Mesenchymal stem cell (in vitro differentiated cells and primary cell): ENCODE data around the gene DGKZ.

Experiments used
- DNase-seq: peaks from one replicate; pipeline ENCODE4 v3.0.0-alpha.2; 2013
- H2AFZ ChIP-seq: one replicate; pipeline ENCODE4 v1.6.1; 2013; ENCODE audit warnings: low read depth, mild to moderate bottlenecking, control low read depth, inconsistent platforms, low read length, moderate library complexity
- H2AK5ac ChIP-seq: 2 replicates; pipeline ENCODE4 v1.6.1; 2013; ENCODE audit warnings: low read length, moderate library complexity, mild to moderate bottlenecking, inconsistent platforms; ENCODE audit not compliant: severe bottlenecking
- H2BK120ac ChIP-seq: one replicate; pipeline ENCODE4 v1.6.1; 2013; ENCODE audit warnings: low read depth, mild to moderate bottlenecking, inconsistent platforms, low read length, moderate library complexity
- H2BK12ac ChIP-seq, 2 experiments: one replicate each; pipeline ENCODE4 v1.6.1; 2013; ENCODE audit warnings: inconsistent platforms in 2 of 2, low read length in 2 of 2, mild to moderate bottlenecking in 2 of 2, moderate library complexity in 2 of 2, control low read depth in 1 of 2
- H2BK15ac ChIP-seq: one replicate; pipeline ENCODE4 v1.6.1; 2013; ENCODE audit warnings: mild to moderate bottlenecking, low read depth, inconsistent platforms; ENCODE audit not compliant: poor library complexity, severe bottlenecking
- H2BK5ac ChIP-seq: 2 replicates; pipeline ENCODE4 v1.6.1; 2013; ENCODE audit warnings: low read depth, mild to moderate bottlenecking, low read length, control low read depth, inconsistent platforms; ENCODE audit not compliant: poor library complexity, severe bottlenecking
- H3K14ac ChIP-seq, 2 experiments: one replicate each; pipeline ENCODE4 v1.6.1; 2013; ENCODE audit warnings: inconsistent platforms in 2 of 2, low read length in 2 of 2, control low read depth in 1 of 2, mild to moderate bottlenecking in 1 of 2, moderate library complexity in 1 of 2
- H3K18ac ChIP-seq, 2 experiments: one replicate each; pipeline ENCODE4 v1.6.1; 2013; ENCODE audit warnings: inconsistent platforms in 2 of 2, low read length in 2 of 2, control low read depth in 1 of 2, low read depth in 1 of 2, mild to moderate bottlenecking in 1 of 2
- H3K23ac ChIP-seq, 2 experiments: one replicate each; pipeline ENCODE4 v1.6.1; 2013; ENCODE audit warnings: inconsistent platforms in 2 of 2, low read length in 2 of 2, mild to moderate bottlenecking in 2 of 2, moderate library complexity in 2 of 2, control low read depth in 1 of 2
- H3K27ac ChIP-seq: 2 replicates; pipeline ENCODE4 v1.5.1; 2013; ENCODE audit warnings: mild to moderate bottlenecking, moderate library complexity, low read length, control low read depth, inconsistent platforms; ENCODE audit not compliant: poor library complexity, severe bottlenecking
- H3K27me3 ChIP-seq, 2 experiments: 2 replicates each; pipeline versions ENCODE4 v1.6.1 to v1.7.0; 2013; ENCODE audit warnings: low read length in 2 of 2, mild to moderate bottlenecking in 2 of 2, moderate library complexity in 2 of 2, control low read depth in 1 of 2, inconsistent platforms in 1 of 2; ENCODE audit not compliant: control insufficient read depth in 1 of 2, insufficient read depth in 1 of 2
- H3K36me3 ChIP-seq, 2 experiments: 2 replicates each; pipeline versions ENCODE4 v1.6.1 to v1.7.0; 2013; ENCODE audit warnings: low read length in 2 of 2, control low read depth in 1 of 2, inconsistent platforms in 1 of 2, low read depth in 1 of 2, mild to moderate bottlenecking in 1 of 2; ENCODE audit not compliant: insufficient read depth in 2 of 2, control insufficient read depth in 1 of 2
- H3K4ac ChIP-seq, 2 experiments: one replicate each; pipeline ENCODE4 v1.6.1; 2013; ENCODE audit warnings: inconsistent platforms in 2 of 2, low read length in 2 of 2, mild to moderate bottlenecking in 2 of 2, moderate library complexity in 2 of 2, control low read depth in 1 of 2, low read depth in 1 of 2
- H3K4me1 ChIP-seq: 2 replicates; pipeline ENCODE4 v1.6.1; 2013; ENCODE audit warnings: low read depth, low read length, control low read depth; ENCODE audit not compliant: control insufficient read depth, insufficient read depth
- H3K4me2 ChIP-seq: 2 replicates; pipeline ENCODE4 v1.6.1; 2013; ENCODE audit warnings: low read length, mild to moderate bottlenecking, inconsistent platforms; ENCODE audit not compliant: poor library complexity, severe bottlenecking
- H3K4me3 ChIP-seq, 2 experiments: 2 replicates each; pipeline versions ENCODE4 v1.5.1 to v1.7.0; 2013; ENCODE audit warnings: low read length in 2 of 2, mild to moderate bottlenecking in 2 of 2, control low read depth in 1 of 2, low read depth in 1 of 2; ENCODE audit not compliant: insufficient read depth in 1 of 2
- H3K79me1 ChIP-seq: replicated peaks from 2 replicates; pipeline ENCODE4 v1.6.1; 2013; ENCODE audit warnings: mild to moderate bottlenecking, control low read depth, low read length, inconsistent platforms; ENCODE audit not compliant: poor library complexity, severe bottlenecking
- H3K9ac ChIP-seq: 2 replicates; pipeline ENCODE4 v1.7.0; 2013; ENCODE audit warnings: mild to moderate bottlenecking, low read length, moderate library complexity
- H3K9me3 ChIP-seq: 2 replicates; pipeline ENCODE4 v1.7.0; 2013; ENCODE audit warnings: mild to moderate bottlenecking, low read length; ENCODE audit not compliant: control insufficient read depth
- H4K8ac ChIP-seq: one replicate; pipeline ENCODE4 v1.6.1; 2013; ENCODE audit warnings: inconsistent platforms, mild to moderate bottlenecking, low read length, moderate library complexity
- H4K91ac ChIP-seq: one replicate; pipeline ENCODE4 v1.6.1; 2013; ENCODE audit warnings: mild to moderate bottlenecking, low read length, inconsistent platforms
- WGBS: methylation state at CpG from one replicate; pipeline ENCODE4 v1.1.7; 2013; ENCODE audit warnings: mixed read lengths; 5-methylcytosine and 5-hydroxymethylcytosine counted together

The DGKZ gene

GRCh38 chr11:46375392-46376101, 28.3 kb downstream of the DGKZ start:
- Histone ChIP-seq H3K4me1 (peaks cover 30% of the 10 kb centered on the region), H3K79me1 (peaks cover 10% of the 10 kb centered on the region), H2AK5ac (no peak overlapping the region), H3K27me3 (no peaks in the 10 kb centered on the region), H2BK15ac (no peak overlapping the region), H3K9me3 (no peaks in the 10 kb centered on the region), H3K9ac (no peak overlapping the region), H2AFZ (no peak overlapping the region), H4K91ac (peak overlapping the region; percentile 45), H2BK5ac (no peak overlapping the region), H2BK12ac (no peak overlapping the region), H3K27ac (no peak overlapping the region), H3K18ac (no peak overlapping the region), H3K36me3 (peaks cover 36 to 77% of the 10 kb centered on the region in 2 experiments), H3K23ac (no peak overlapping the region), H4K8ac (no peak overlapping the region), H2BK120ac (no peak overlapping the region), H3K14ac (no peak overlapping the region), H3K4me3 (peak overlapping the region in 1 of 2 experiments; percentile 20), H3K4me2 (no peak overlapping the region), H3K4ac (no peak overlapping the region)
- no peak for DNase-seq
- 96% methylated on average over 37 of the region's 38 CpGs for WGBS

GRCh38 chr11:46376258-46377050, 29.2 kb downstream of the DGKZ start:
- peaks cover 36% of the 10 kb centered on the region for H3K4me1 ChIP-seq
- WGBS = 95% methylated on average over 19 of the region's 19 CpGs
- no peak overlapping the region for H3K9ac ChIP-seq
- H3K14ac ChIP-seq = no peak overlapping the region
- no peak overlapping the region for H4K8ac ChIP-seq
- peaks cover 33 to 70% of the 10 kb centered on the region in 2 experiments for H3K36me3 ChIP-seq
- H3K4ac ChIP-seq = no peak overlapping the region
- no peak overlapping the region for H3K4me3 ChIP-seq
- peaks cover 6% of the 10 kb centered on the region for H3K79me1 ChIP-seq
- no peak for DNase-seq
- no peak overlapping the region for H3K23ac ChIP-seq
- no peak overlapping the region for H2AFZ ChIP-seq
- H4K91ac ChIP-seq = no peak overlapping the region
- no peak overlapping the region for H3K4me2 ChIP-seq
- H3K18ac ChIP-seq = no peak overlapping the region
- H2BK12ac ChIP-seq = no peak overlapping the region
- no peaks in the 10 kb centered on the region for H3K9me3 ChIP-seq
- no peak overlapping the region for H2AK5ac ChIP-seq
- H2BK120ac ChIP-seq = no peak overlapping the region
- H2BK15ac ChIP-seq = no peak overlapping the region
- no peak overlapping the region for H3K27ac ChIP-seq
- H2BK5ac ChIP-seq = no peak overlapping the region
- no peaks in the 10 kb centered on the region for H3K27me3 ChIP-seq

GRCh38 chr11:46377290-46377689, 30.0 kb downstream of the DGKZ start:
- DNase-seq = no peak
- Histone ChIP-seq H2AK5ac (no peak overlapping the region), H3K9me3 (no peaks in the 10 kb centered on the region), H2BK120ac (no peak overlapping the region), H2BK15ac (no peak overlapping the region), H3K18ac (no peak overlapping the region), H3K9ac (no peak overlapping the region), H3K27me3 (peaks cover 0 to 5% of the 10 kb centered on the region in 2 experiments), H3K27ac (no peak overlapping the region), H4K8ac (no peak overlapping the region), H3K23ac (no peak overlapping the region), H3K4me3 (no peak overlapping the region), H2AFZ (no peak overlapping the region), H3K14ac (no peak overlapping the region), H3K79me1 (peaks cover 1% of the 10 kb centered on the region), H3K4me2 (no peak overlapping the region), H3K4ac (no peak overlapping the region), H2BK12ac (no peak overlapping the region), H2BK5ac (no peak overlapping the region), H4K91ac (peak overlapping the region; percentile 85), H3K36me3 (peaks cover 26 to 62% of the 10 kb centered on the region in 2 experiments), H3K4me1 (peaks cover 44% of the 10 kb centered on the region)
- WGBS = 97% methylated on average over 11 of the region's 11 CpGs

GRCh38 chr11:46377831-46378230, 30.6 kb downstream of the DGKZ start:
- H3K23ac ChIP-seq = no peak overlapping the region
- no peak overlapping the region for H2BK5ac ChIP-seq
- H3K27ac ChIP-seq = no peak overlapping the region
- H3K4ac ChIP-seq = no peak overlapping the region
- H3K14ac ChIP-seq = no peak overlapping the region
- no peak overlapping the region for H2BK15ac ChIP-seq
- no peak for DNase-seq
- no peak overlapping the region for H3K9ac ChIP-seq
- no peaks in the 10 kb centered on the region for H3K9me3 ChIP-seq
- H2AFZ ChIP-seq = no peak overlapping the region
- H2AK5ac ChIP-seq = no peak overlapping the region
- peak overlapping the region; percentile 66 for H4K91ac ChIP-seq
- no peak overlapping the region for H3K18ac ChIP-seq
- no peak overlapping the region for H3K4me3 ChIP-seq
- H3K36me3 ChIP-seq = peaks cover 22 to 56% of the 10 kb centered on the region in 2 experiments
- H3K4me2 ChIP-seq = no peak overlapping the region
- H2BK12ac ChIP-seq = no peak overlapping the region
- H2BK120ac ChIP-seq = no peak overlapping the region
- WGBS = over 99% methylated on average over 5 of the region's 5 CpGs
- peaks cover 49% of the 10 kb centered on the region for H3K4me1 ChIP-seq
- H3K27me3 ChIP-seq = peaks cover 4 to 11% of the 10 kb centered on the region in 2 experiments
- no peak overlapping the region for H4K8ac ChIP-seq
- peaks cover 1% of the 10 kb centered on the region for H3K79me1 ChIP-seq
